ENCODE results near the gene INPP5J. TPM values are rescaled to one million over a fixed set of nuclear protein-coding genes. Genes with fewer than 3 reads are reported as not detected.
"Not testable (repeated sequence)": the region's sequence is repeated elsewhere in the genome, so short reads cannot be mapped to it uniquely, and the experiment has no call there.

INPP5J gene
- total and polyA plus RNA-seq, 11 donors, result 8.4 to 23.1 (median 19.5) TPM

DNA sequence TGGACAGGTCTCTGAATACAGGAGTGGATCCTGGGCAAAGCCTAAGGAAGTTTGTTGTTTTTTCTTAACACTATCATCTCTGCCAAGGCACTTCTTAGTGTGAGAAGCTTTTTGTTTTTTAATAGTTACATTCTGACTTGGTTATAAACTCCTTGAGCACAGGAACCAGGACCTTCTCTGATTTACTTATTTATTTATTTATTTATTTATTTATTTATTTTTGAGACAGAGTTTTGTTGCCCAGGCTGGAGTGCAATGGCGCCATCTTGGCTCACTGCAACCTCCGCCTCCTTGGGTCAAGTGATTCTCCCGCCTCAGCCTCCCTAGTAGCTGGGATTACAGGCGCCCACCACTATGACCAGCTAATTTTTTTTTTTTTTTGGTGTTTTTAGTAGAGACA lies 48.2 kb downstream of the INPP5J start:
- Histone ChIP-seq H3K4me3 (no peak overlapping the region), H3K4me1 (peaks cover 3 to 61% (median 38%) of the 10 kb centered on the region in 12 donors), H3K27ac (no peak overlapping the region), H3K27me3 (no peaks in the 10 kb centered on the region), H3K9me3 (no peaks in the 10 kb centered on the region), H3K36me3 (peaks cover 0 to 23% (median 9%) of the 10 kb centered on the region in 9 donors)
- no peak for DNase-seq
- WGBS, 4 donors, result 96 to 98% (median 97%) methylated on average over 4 of the region's 4 CpGs
- TF ChIP-seq POLR2A (IDR thresholded peaks at IDR 0.05), result no peak
- TF ChIP-seq, protein P1, sequence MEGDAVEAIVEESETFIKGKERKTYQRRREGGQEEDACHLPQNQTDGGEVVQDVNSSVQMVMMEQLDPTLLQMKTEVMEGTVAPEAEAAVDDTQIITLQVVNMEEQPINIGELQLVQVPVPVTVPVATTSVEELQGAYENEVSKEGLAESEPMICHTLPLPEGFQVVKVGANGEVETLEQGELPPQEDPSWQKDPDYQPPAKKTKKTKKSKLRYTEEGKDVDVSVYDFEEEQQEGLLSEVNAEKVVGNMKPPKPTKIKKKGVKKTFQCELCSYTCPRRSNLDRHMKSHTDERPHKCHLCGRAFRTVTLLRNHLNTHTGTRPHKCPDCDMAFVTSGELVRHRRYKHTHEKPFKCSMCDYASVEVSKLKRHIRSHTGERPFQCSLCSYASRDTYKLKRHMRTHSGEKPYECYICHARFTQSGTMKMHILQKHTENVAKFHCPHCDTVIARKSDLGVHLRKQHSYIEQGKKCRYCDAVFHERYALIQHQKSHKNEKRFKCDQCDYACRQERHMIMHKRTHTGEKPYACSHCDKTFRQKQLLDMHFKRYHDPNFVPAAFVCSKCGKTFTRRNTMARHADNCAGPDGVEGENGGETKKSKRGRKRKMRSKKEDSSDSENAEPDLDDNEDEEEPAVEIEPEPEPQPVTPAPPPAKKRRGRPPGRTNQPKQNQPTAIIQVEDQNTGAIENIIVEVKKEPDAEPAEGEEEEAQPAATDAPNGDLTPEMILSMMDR (IDR thresholded peaks at IDR 0.05), result no peak
- intact Hi-C loops (cut with DNase I), result no loop called here
- ATAC-seq, result no peak

DNA sequence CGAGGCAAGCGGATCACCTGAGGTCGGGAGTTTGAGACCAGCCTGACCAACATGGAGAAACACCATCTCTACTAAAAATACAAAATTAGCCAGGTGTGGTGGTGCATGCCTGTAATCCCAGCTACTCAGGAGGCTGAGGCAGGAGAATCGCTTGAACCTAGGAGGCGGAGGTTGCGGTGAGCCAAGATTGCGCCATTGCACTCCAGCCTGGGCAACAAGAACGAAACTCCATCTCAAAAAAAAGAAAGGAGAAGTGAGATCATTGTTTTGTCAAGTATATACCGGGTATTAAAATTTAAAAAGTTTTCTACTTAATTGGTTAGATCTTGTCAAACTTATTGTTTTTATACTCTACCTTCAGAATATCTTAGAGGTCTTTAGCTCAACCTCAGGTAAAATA lies 49.0 kb downstream of the INPP5J start:
- peaks cover 3 to 58% (median 38%) of the 10 kb centered on the region in 12 donors for H3K4me1 ChIP-seq
- intact Hi-C loops (cut with DNase I), result not testable (repeated sequence)
- WGBS, 4 donors, result 93 to 96% (median 94%) methylated on average over 9 of the region's 9 CpGs

DNA sequence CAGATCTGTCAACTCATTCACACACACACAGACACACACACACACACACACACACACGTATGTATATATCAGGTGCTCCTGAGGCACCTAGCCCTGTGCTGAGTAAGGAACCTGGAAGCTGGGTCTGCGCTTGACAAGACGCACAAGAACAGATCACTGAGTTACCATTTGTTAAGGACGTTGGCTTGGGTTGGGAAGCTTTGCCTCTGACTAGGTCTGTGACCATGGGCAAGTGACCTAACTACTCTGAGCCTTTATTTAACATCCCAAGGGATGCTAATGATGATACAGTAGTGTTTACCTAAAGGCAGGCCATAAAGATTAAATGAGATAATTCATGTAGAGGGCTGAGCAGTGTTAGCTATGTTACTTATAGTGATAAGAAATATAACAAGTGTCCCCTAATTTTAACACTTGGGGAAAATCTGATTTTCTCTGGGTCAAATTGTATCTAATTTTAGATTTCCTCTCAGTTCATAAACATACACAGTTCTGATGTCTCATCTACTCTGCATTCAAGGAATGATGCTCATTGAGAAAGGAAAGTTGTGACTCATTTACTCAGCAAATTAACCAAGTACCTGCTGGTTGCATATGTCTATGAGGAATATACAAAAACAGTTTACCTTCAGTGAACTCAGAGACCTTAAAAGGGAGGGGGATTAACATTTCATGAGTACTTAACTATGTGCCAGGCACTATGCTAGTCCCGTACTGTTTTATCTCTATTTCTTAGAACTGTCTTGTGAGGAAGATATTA lies 50.8 kb downstream of the INPP5J start:
- ATAC-seq (peak in 1 of 4 donors; percentile 44), DNase-seq (no peak)
- H3K27me3 ChIP-seq, result no peaks in the 10 kb centered on the region
- intact Hi-C loops (cut with DNase I), result no loop called here
- TF ChIP-seq, protein P1 (IDR thresholded peaks at IDR 0.05), result no peak
- no peak for TF ChIP-seq POLR2A (IDR thresholded peaks at IDR 0.05)
- no peaks in the 10 kb centered on the region for H3K9me3 ChIP-seq
- no peak overlapping the region for H3K4me3 ChIP-seq
- 70 to 74% (median 73%) methylated on average over 5 of the region's 5 CpGs for WGBS, 4 donors
- peak overlapping the region in 1 of 12 donors; percentile 56 for H3K27ac ChIP-seq
- H3K36me3 ChIP-seq, result peaks cover 0 to 26% (median 11%) of the 10 kb centered on the region in 9 donors
- H3K4me1 ChIP-seq, result peaks cover under 1 to 53% (median 31%) of the 10 kb centered on the region in 12 donors

More for the DNA sequence above, 49.0 kb downstream of the INPP5J start:
- not testable (repeated sequence) for H3K27me3 ChIP-seq, DNase-seq, H3K4me3 ChIP-seq, ATAC-seq, H3K9me3 ChIP-seq
- peaks cover 0 to 24% (median 3%) of the 10 kb centered on the region in 9 donors for H3K36me3 ChIP-seq
- H3K27ac ChIP-seq, result peak overlapping the region in 1 of 12 donors; percentile 2

- intact Hi-C loops (cut with DNase I), result no loop called here
- H3K36me3 ChIP-seq, result peaks cover 0 to 32% (median 18%) of the 10 kb centered on the region in 9 donors
- no peak overlapping the region for H3K27ac ChIP-seq
- 88 to 97% (median 95%) methylated on average over 1 of the region's 1 CpG for WGBS, 4 donors
- H3K4me3 ChIP-seq, result no peak overlapping the region
- ATAC-seq (no peak), DNase-seq (no peak)
- H3K4me1 ChIP-seq, result peaks cover 0 to 33% (median 14%) of the 10 kb centered on the region in 12 donors
- TF ChIP-seq, protein P1 (IDR thresholded peaks at IDR 0.05), result no peak
- H3K27me3 ChIP-seq, result no peaks in the 10 kb centered on the region
- no peaks in the 10 kb centered on the region for H3K9me3 ChIP-seq
Measured at GRCh38 chr22:31176923-31177322, 54.2 kb downstream of the INPP5J start.

Measured in heart left ventricle (tissue), 16 donors.